ENCODE measurements around the gene ZRANB3.
A peak's percentile ranks its signal among the peaks of the same experiment; 100 is the strongest.
"Not testable (repeated sequence)": the region's sequence is repeated elsewhere in the genome, so short reads cannot be mapped to it uniquely, and the experiment has no call there.

ZRANB3 gene

GRCh38 chr2:135530313-135531230, at the start of gene ZRANB3:
ZRANB3 (minus strand) TSS chr2:135531218.
- DNase-seq (ENCODE audit: low read depth): peak; percentile 96

GRCh38 chr2:135573620-135574019, 42.6 kb upstream of the ZRANB3 start:
- DNase-seq (ENCODE audit: low read depth): no peak

- DNase-seq (ENCODE audit: low read depth): no peak
Observed at GRCh38 chr2:135570884-135571283, 39.9 kb upstream of the ZRANB3 start.

GRCh38 chr2:135563793-135564192, 32.8 kb upstream of the ZRANB3 start:
- peak; percentile 14 for DNase-seq (ENCODE audit: low read depth)

GRCh38 chr2:135561925-135562324, 30.9 kb upstream of the ZRANB3 start:
- DNase-seq (ENCODE audit: low read depth): no peak

GRCh38 chr2:135557530-135557929, 26.5 kb upstream of the ZRANB3 start:
- DNase-seq (ENCODE audit: low read depth): no peak

GRCh38 chr2:135555311-135555710, 24.3 kb upstream of the ZRANB3 start:
- DNase-seq (ENCODE audit: low read depth): no peak

GRCh38 chr2:135552887-135553286, 21.9 kb upstream of the ZRANB3 start:
- DNase-seq (ENCODE audit: low read depth): no peak

GRCh38 chr2:135551356-135551755, 20.3 kb upstream of the ZRANB3 start:
- DNase-seq (ENCODE audit: low read depth): no peak

GRCh38 chr2:135547311-135547710, 16.3 kb upstream of the ZRANB3 start:
- DNase-seq (ENCODE audit: low read depth): no peak

GRCh38 chr2:135546436-135546835, 15.4 kb upstream of the ZRANB3 start:
- no peak for DNase-seq (ENCODE audit: low read depth)

- DNase-seq (ENCODE audit: low read depth): not testable (repeated sequence)
Observed at GRCh38 chr2:135533545-135533944, 2.5 kb upstream of the ZRANB3 start.

GRCh38 chr2:135532581-135532980, 1.6 kb upstream of the ZRANB3 start:
- DNase-seq (ENCODE audit: low read depth): no peak

- DNase-seq (ENCODE audit: low read depth): peak; percentile 100
Observed at GRCh38 chr2:135531231-135532197, 496 bp upstream of the ZRANB3 start, which contains the start of gene R3HDM1. R3HDM1 (plus strand) TSS chr2:135531484; CDS start chr2:135604846, 73,362 bp downstream.

GRCh38 chr2:135528006-135528405, 3.0 kb downstream of the ZRANB3 start:
- no peak for DNase-seq (ENCODE audit: low read depth)

GRCh38 chr2:135525786-135526185, 5.2 kb downstream of the ZRANB3 start:
- no peak for DNase-seq (ENCODE audit: low read depth)

GRCh38 chr2:135512099-135512498, 18.9 kb downstream of the ZRANB3 start:
- DNase-seq (ENCODE audit: low read depth): no peak

GRCh38 chr2:135510577-135510976, 20.4 kb downstream of the ZRANB3 start:
- DNase-seq (ENCODE audit: low read depth): no peak

- DNase-seq (ENCODE audit: low read depth): no peak
Observed at GRCh38 chr2:135504811-135505210, 26.2 kb downstream of the ZRANB3 start.

GRCh38 chr2:135498588-135498987, 32.4 kb downstream of the ZRANB3 start:
- DNase-seq (ENCODE audit: low read depth): not testable (repeated sequence)

GRCh38 chr2:135494917-135495316, 36.1 kb downstream of the ZRANB3 start:
- no peak for DNase-seq (ENCODE audit: low read depth)

GRCh38 chr2:135494503-135494902, 36.5 kb downstream of the ZRANB3 start:
- DNase-seq (ENCODE audit: low read depth): no peak

Measured in HS-5 (cell line).